HepG2 (cell line): Measurements from ENCODE around the gene AHSG. TPM values are rescaled to one million over a fixed set of nuclear protein-coding genes. Genes with fewer than 3 reads are reported as not detected.
A peak's percentile ranks its signal among the peaks of the same experiment; 100 is the strongest.

Experiments
- ARID3A ChIP-seq: IDR thresholded peaks from 2 replicates; pipeline ENCODE4 v1.6.1; 2012; ENCODE audit warnings: low read depth, low read length, improper control_type of control experiment
- BATF2 ChIP-seq: sonication (generic); formaldehyde crosslinking; IDR thresholded peaks from 2 replicates; pipeline ENCODE4 v1.8.0; 2022; ENCODE audit warnings: mild to moderate bottlenecking, missing genetic modification reagents, moderate library complexity
- BCL6 ChIP-seq: IDR thresholded peaks from 2 replicates; pipeline ENCODE4 v1.6.1; 2016; ENCODE audit warnings: missing genetic modification reagents, missing compliant biosample characterization
- CREM ChIP-seq, 2 experiments: sonication (generic) in 1 of 2; formaldehyde crosslinking in 1 of 2; IDR thresholded peaks; 2 replicates each; pipeline versions ENCODE4 v1.4.0 to v1.6.1; 2016 to 2020; ENCODE audit warnings: antibody characterized with exemption in 1 of 2, mild to moderate bottlenecking in 1 of 2, missing genetic modification reagents in 1 of 2
- DDIT3 ChIP-seq: sonication (generic); formaldehyde crosslinking; IDR thresholded peaks from 2 replicates; pipeline ENCODE4 v1.4.0; 2020; ENCODE audit warnings: mild to moderate bottlenecking, missing genetic modification reagents
- DRAP1 ChIP-seq: IDR thresholded peaks from 2 replicates; pipeline ENCODE4 v1.6.1; 2016; ENCODE audit warnings: missing genetic modification reagents, missing compliant biosample characterization
- ELF1 ChIP-seq: sonication (generic); formaldehyde crosslinking; IDR thresholded peaks from 2 replicates; pipeline ENCODE4 v1.4.0; 2020; ENCODE audit warnings: missing genetic modification reagents
- HOXA7 ChIP-seq: sonication (generic); formaldehyde crosslinking; IDR thresholded peaks from 2 replicates; pipeline ENCODE4 v1.8.1; 2022; ENCODE audit warnings: mild to moderate bottlenecking, missing genetic modification reagents, moderate library complexity
- MED8 ChIP-seq: sonication (generic); formaldehyde crosslinking; IDR thresholded peaks from 2 replicates; pipeline ENCODE4 v1.8.1; 2023; ENCODE audit warnings: mild to moderate bottlenecking, missing genetic modification reagents; ENCODE audit not compliant: insufficient replicate concordance
- NRL ChIP-seq: sonication (generic); formaldehyde crosslinking; IDR thresholded peaks from 2 replicates; pipeline ENCODE4 v1.5.0; 2020; ENCODE audit warnings: missing genetic modification reagents, mild to moderate bottlenecking, moderate library complexity, borderline replicate concordance
- PAWR ChIP-seq: sonication (generic); formaldehyde crosslinking; IDR thresholded peaks from 2 replicates; pipeline ENCODE4 v1.4.0; 2020; ENCODE audit warnings: missing genetic modification reagents, mild to moderate bottlenecking, borderline replicate concordance
- SAFB2 ChIP-seq: sonication (generic); formaldehyde crosslinking; IDR thresholded peaks from 2 replicates; pipeline ENCODE4 v1.5.1; 2020; ENCODE audit warnings: missing genetic modification reagents, low read depth, mild to moderate bottlenecking, borderline replicate concordance
- SNRNP70 ChIP-seq: fragments of 200-400 bp; formaldehyde crosslinking; IDR thresholded peaks from 2 replicates; pipeline ENCODE4 v1.6.1; 2017; ENCODE audit warnings: mild to moderate bottlenecking, low read depth, low read length, moderate library complexity
- XBP1 ChIP-seq: sonication (generic); formaldehyde crosslinking; IDR thresholded peaks from 2 replicates; pipeline ENCODE4 v1.5.0; 2020; ENCODE audit warnings: missing genetic modification reagents
- ZBTB33 ChIP-seq: sonication (generic); formaldehyde crosslinking; IDR thresholded peaks from 2 replicates; pipeline ENCODE4 v1.4.0; 2020; ENCODE audit warnings: missing genetic modification reagents
- ZBTB7B ChIP-seq: sonication (generic); formaldehyde crosslinking; IDR thresholded peaks from 2 replicates; pipeline ENCODE4 v1.4.0; 2020; ENCODE audit warnings: missing genetic modification reagents
- ZFX ChIP-seq: sonication (generic); formaldehyde crosslinking; IDR thresholded peaks from 2 replicates; pipeline ENCODE4 v1.4.0; 2020; ENCODE audit warnings: mild to moderate bottlenecking, low read depth, missing genetic modification reagents, moderate library complexity
- ZNF451 ChIP-seq: sonication (generic); formaldehyde crosslinking; IDR thresholded peaks from 2 replicates; pipeline ENCODE4 v1.5.0; 2020; ENCODE audit warnings: mild to moderate bottlenecking, missing genetic modification reagents
- ZNF501 ChIP-seq: sonication (generic); formaldehyde crosslinking; IDR thresholded peaks from 2 replicates; pipeline ENCODE4 v1.5.1; 2020; ENCODE audit warnings: mild to moderate bottlenecking, moderate library complexity, missing genetic modification reagents
- ZNF562 ChIP-seq: sonication (generic); formaldehyde crosslinking; IDR thresholded peaks from 2 replicates; pipeline ENCODE4 v1.8.0; 2022; ENCODE audit warnings: missing genetic modification reagents, borderline replicate concordance
- ZNF691 ChIP-seq: sonication (generic); formaldehyde crosslinking; IDR thresholded peaks from 2 replicates; pipeline ENCODE4 v1.4.0; 2020; ENCODE audit warnings: missing genetic modification reagents, low read depth, mild to moderate bottlenecking, borderline replicate concordance
- ZNF746 ChIP-seq: sonication (generic); formaldehyde crosslinking; IDR thresholded peaks from 2 replicates; pipeline ENCODE4 v1.8.0; 2022; ENCODE audit warnings: mild to moderate bottlenecking, missing genetic modification reagents
- polyA plus RNA-seq, 8 experiments: library from polyadenylated mRNA; depleted of rRNA in 3 of 8; stranded (reverse) in 7 of 8; unstranded in 1 of 8; fragments of >200 nt; fragmentation: Illumina TruSeq in 4 of 8; extraction: Trizol in 4 of 8; gene quantifications; 2 replicates each; pipeline versions ENCODE4 v1.2.1 to v1.2.3, GENCODE V29; 2011 to 2016; ENCODE audit warnings: low read depth in 4 of 8, missing spikeins in 1 of 8, mixed read lengths in 1 of 8; ENCODE audit not compliant: insufficient read depth in 1 of 8
- total RNA-seq, 5 experiments: library from RNA; depleted of rRNA; stranded (reverse); fragments of >200 nt; fragmentation: Illumina TruSeq; extraction: Trizol; gene quantifications; 2 replicates each; pipeline ENCODE4 v1.2.3, GENCODE V29; 2016; ENCODE audit warnings: low read depth in 1 of 5

AHSG gene
- total and polyA plus RNA-seq, 2 of the 13 experiments (the other 11 are each of a cell fraction or from before 2014, with no cell fraction given), result 2,043 to 19,152 TPM

GRCh38 chr3:186614597-186615483, 2.0 kb downstream of the AHSG start (continued):
- peak; percentile 70; the same call in 1 of the 2 replicates for TF ChIP-seq ZNF691 (CRISPR knock-in tag)
- peak; percentile 23; the same call in 1 of the 2 replicates for TF ChIP-seq DRAP1 (CRISPR knock-in tag)
- TF ChIP-seq ZNF451 (CRISPR knock-in tag), result 0 out of 2 replicates have a peak, but pooled peaks have one; percentile 38
- no peak for TF ChIP-seq XBP1 (CRISPR knock-in tag)
- TF ChIP-seq ARID3A, result peak; percentile 53; the same call in 1 of the 2 replicates
- no peak for TF ChIP-seq CREM (IDR thresholded peaks at IDR 0.05)
- no peak for TF ChIP-seq CREM (CRISPR knock-in tag; IDR thresholded peaks at IDR 0.05)
- peak; percentile 10; the same call in 1 of the 2 replicates for TF ChIP-seq BATF2 (CRISPR knock-in tag)
- TF ChIP-seq MED8 (CRISPR knock-in tag), result no peak
- peak; percentile 57 for TF ChIP-seq ZNF501 (CRISPR knock-in tag)
- TF ChIP-seq SAFB2 (CRISPR knock-in tag), result peak; percentile 88; the same call in 1 of the 2 replicates
- 0 out of 2 replicates have a peak, but pooled peaks have one; percentile 64 for TF ChIP-seq ZNF746
- peak; percentile 68; the same call in 1 of the 2 replicates for TF ChIP-seq PAWR (CRISPR knock-in tag)
- 0 out of 2 replicates have a peak, but pooled peaks have one; percentile 17 for TF ChIP-seq ELF1 (CRISPR knock-in tag)
- no peak for TF ChIP-seq DDIT3 (CRISPR knock-in tag)
- no peak for TF ChIP-seq ZBTB7B (CRISPR knock-in tag)
- TF ChIP-seq SNRNP70, result 0 out of 2 replicates have a peak, but pooled peaks have one; percentile 77
- no peak for TF ChIP-seq HOXA7 (CRISPR knock-in tag)
- no peak for TF ChIP-seq ZNF562 (CRISPR knock-in tag)
- peak; percentile 65; the same call in 1 of the 2 replicates for TF ChIP-seq NRL (CRISPR knock-in tag)
- no peak for TF ChIP-seq ZFX (CRISPR knock-in tag)
- peak; percentile 37; the same call in 1 of the 2 replicates for TF ChIP-seq BCL6 (CRISPR knock-in tag)
- 0 out of 2 replicates have a peak, but pooled peaks have one; percentile 28 for TF ChIP-seq ZBTB33 (CRISPR knock-in tag)
